Effector CD4-positive, alpha-beta T cell (primary cell): ENCODE results near the gene XG.

Source experiments
- DNase-seq: peaks from one replicate; pipeline ENCODE4 v3.0.0-alpha.2; 2020

Gene XG

GRCh38 chrX:2823795-2824386 lies 72.1 kb downstream of the XG start:
- DNase-seq: no peak

- no peak for DNase-seq
Measured at GRCh38 chrX:2824886-2825285, 73.0 kb downstream of the XG start.

- DNase-seq: no peak
Measured at GRCh38 chrX:2828344-2828958, 76.6 kb downstream of the XG start, which contains the start of gene GYG2. Gene GYG2, plus strand, starts transcription at chrX:2828930. Its CDS starts 1,259 bp downstream, at chrX:2830189.

GRCh38 chrX:2828959-2829411 lies 77.1 kb downstream of the XG start:
- no peak for DNase-seq

- no peak for DNase-seq
Measured at GRCh38 chrX:2829469-2830246, 77.8 kb downstream of the XG start.

- no peak for DNase-seq
Measured at GRCh38 chrX:2831471-2832228, 79.8 kb downstream of the XG start.

- no peak for DNase-seq
Measured at GRCh38 chrX:2837961-2838360, 86.1 kb downstream of the XG start.

GRCh38 chrX:2840961-2841360 lies 89.1 kb downstream of the XG start:
- DNase-seq: no peak

GRCh38 chrX:2841537-2841936 lies 89.7 kb downstream of the XG start:
- no peak for DNase-seq

GRCh38 chrX:2846992-2847391 lies 95.2 kb downstream of the XG start:
- DNase-seq: no peak

- DNase-seq: no peak
Measured at GRCh38 chrX:2848871-2849301, 97.0 kb downstream of the XG start.

GRCh38 chrX:2854918-2855317 lies 103.1 kb downstream of the XG start:
- no peak for DNase-seq

GRCh38 chrX:2855761-2856160 lies 103.9 kb downstream of the XG start:
- no peak for DNase-seq

- DNase-seq: no peak
Measured at GRCh38 chrX:2857566-2857965, 105.7 kb downstream of the XG start.

GRCh38 chrX:2859197-2859797 lies 107.5 kb downstream of the XG start:
- no peak for DNase-seq

GRCh38 chrX:2862404-2862803 lies 110.6 kb downstream of the XG start:
- no peak for DNase-seq

- DNase-seq: no peak
Measured at GRCh38 chrX:2863646-2864045, 111.8 kb downstream of the XG start.
